Measurements from ENCODE around the gene RNF34. TPM values are rescaled to one million over a fixed set of nuclear protein-coding genes. Genes with fewer than 3 reads are reported as not detected.

The RNF34 gene
- polyA plus RNA-seq, 1 experiment = 47.4 TPM

DNA sequence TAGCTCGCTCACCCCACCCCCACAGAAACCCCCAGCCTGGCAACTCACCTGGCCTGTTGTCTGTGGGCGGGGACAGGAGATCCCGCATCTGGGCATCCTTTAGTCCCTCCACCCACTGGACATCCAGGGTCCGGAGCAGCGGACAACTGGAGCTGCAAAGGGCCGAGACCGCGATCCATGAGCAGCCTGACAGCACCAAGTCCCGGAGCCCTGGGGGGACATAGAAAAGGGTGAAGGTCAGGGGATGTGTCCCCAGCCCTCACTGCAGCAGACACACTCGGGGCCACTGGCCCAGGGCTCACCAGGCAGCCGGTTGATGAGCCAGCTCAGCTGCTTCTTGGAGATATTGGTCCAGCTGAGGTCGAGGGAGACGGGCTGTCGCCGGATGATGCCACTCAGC lies 40.9 kb downstream of the RNF34 start:
- POLR2A ChIA-PET = no interaction called here
- TF ChIP-seq, protein P1, sequence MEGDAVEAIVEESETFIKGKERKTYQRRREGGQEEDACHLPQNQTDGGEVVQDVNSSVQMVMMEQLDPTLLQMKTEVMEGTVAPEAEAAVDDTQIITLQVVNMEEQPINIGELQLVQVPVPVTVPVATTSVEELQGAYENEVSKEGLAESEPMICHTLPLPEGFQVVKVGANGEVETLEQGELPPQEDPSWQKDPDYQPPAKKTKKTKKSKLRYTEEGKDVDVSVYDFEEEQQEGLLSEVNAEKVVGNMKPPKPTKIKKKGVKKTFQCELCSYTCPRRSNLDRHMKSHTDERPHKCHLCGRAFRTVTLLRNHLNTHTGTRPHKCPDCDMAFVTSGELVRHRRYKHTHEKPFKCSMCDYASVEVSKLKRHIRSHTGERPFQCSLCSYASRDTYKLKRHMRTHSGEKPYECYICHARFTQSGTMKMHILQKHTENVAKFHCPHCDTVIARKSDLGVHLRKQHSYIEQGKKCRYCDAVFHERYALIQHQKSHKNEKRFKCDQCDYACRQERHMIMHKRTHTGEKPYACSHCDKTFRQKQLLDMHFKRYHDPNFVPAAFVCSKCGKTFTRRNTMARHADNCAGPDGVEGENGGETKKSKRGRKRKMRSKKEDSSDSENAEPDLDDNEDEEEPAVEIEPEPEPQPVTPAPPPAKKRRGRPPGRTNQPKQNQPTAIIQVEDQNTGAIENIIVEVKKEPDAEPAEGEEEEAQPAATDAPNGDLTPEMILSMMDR (IDR thresholded peaks at IDR 0.05; ENCODE audit: low read depth, low read length) = no peak
- CTCF ChIA-PET = interaction anchor here (0.6 to 6.8 kb wide), 3 partner anchors 16 to 127 kb away, joined by 3 to 135 read pairs (median 20); no protein-coding TSS in a partner anchor
- Histone ChIP-seq H3K4me3 (ENCODE audit: low read depth, low read length) (no peak overlapping the region), H3K9me3 (ENCODE audit: control insufficient read depth, insufficient read depth, low read length) (peaks cover 8% of the 10 kb centered on the region; the same call in 1 of the 2 replicates), H3K27ac (ENCODE audit: low read depth, low read length) (no peak overlapping the region), H3K27me3 (ENCODE audit: control insufficient read depth, insufficient read depth, low read length) (no peaks in the 10 kb centered on the region)
- no peak for DNase-seq (ENCODE audit: low read depth, low spot score)

DNA sequence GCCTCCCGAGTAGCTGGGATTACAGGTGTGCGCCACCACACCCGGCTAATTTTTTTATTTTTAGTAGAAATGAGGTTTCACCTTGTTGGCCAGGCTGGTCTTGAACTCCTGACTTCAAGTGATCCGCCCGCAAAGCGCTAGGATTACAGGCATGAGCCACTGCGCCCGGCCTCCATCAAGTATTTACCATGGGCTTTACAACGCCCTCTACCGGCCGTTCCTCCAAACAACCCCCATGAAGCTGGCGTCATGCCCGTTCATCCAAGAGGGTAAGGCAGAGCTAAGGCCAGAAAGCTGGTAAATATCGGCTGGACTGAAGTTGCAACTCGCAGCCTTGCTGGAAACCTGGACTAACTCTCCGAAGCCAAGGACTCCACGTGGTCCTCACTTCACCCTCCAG lies 41.6 kb downstream of the RNF34 start:
- CTCF ChIA-PET = interaction anchor here (0.6 to 6.8 kb wide), 8 partner anchors 15 to 126 kb away, joined by 3 to 135 read pairs (median 11); partner anchors contain the start of gene ANAPC5
- H3K4me3 ChIP-seq (ENCODE audit: low read depth, low read length) = no peak overlapping the region
- POLR2A ChIA-PET = no interaction called here
- no peak overlapping the region for H3K27ac ChIP-seq (ENCODE audit: low read depth, low read length)
- TF ChIP-seq, protein P1 (IDR thresholded peaks at IDR 0.05; ENCODE audit: low read depth, low read length) = 0 out of 2 replicates have a peak, but pooled peaks have one; percentile 9
- H3K9me3 ChIP-seq (ENCODE audit: control insufficient read depth, insufficient read depth, low read length) = peaks cover under 1% of the 10 kb centered on the region; the same call in 1 of the 2 replicates
- no peak for DNase-seq (ENCODE audit: low read depth, low spot score)
- H3K27me3 ChIP-seq (ENCODE audit: control insufficient read depth, insufficient read depth, low read length) = no peaks in the 10 kb centered on the region

GRCh38 chr12:121442028-121442948 lies 42.4 kb downstream of the RNF34 start:
- Histone ChIP-seq H3K4me3 (ENCODE audit: low read depth, low read length) (no peak overlapping the region), H3K27me3 (ENCODE audit: control insufficient read depth, insufficient read depth, low read length) (no peaks in the 10 kb centered on the region), H3K9me3 (ENCODE audit: control insufficient read depth, insufficient read depth, low read length) (no peaks in the 10 kb centered on the region; the same call in 1 of the 2 replicates), H3K27ac (ENCODE audit: low read depth, low read length) (no peak overlapping the region)
- DNase-seq (ENCODE audit: low read depth, low spot score) = no peak
- CTCF ChIA-PET = interaction anchor here (0.5 to 6.8 kb wide), 23 partner anchors 9 to 225 kb away, joined by 3 to 135 read pairs (median 5); partner anchors contain the start of gene ANAPC5
- POLR2A ChIA-PET = interaction anchor here (1.2 to 1.4 kb wide), 2 partner anchors 9 to 90 kb away, joined by 3 to 5 read pairs; no protein-coding TSS in a partner anchor
- TF ChIP-seq, protein P1 (IDR thresholded peaks at IDR 0.05; ENCODE audit: low read depth, low read length) = no peak

- TF ChIP-seq, protein P1 (IDR thresholded peaks at IDR 0.05; ENCODE audit: low read depth, low read length) = peak; percentile 92
- H3K9me3 ChIP-seq (ENCODE audit: control insufficient read depth, insufficient read depth, low read length) = no peaks in the 10 kb centered on the region; the same call in 1 of the 2 replicates
- ChIA-PET CTCF (interaction anchor here (0.6 to 6.8 kb wide), 24 partner anchors 9 to 509 kb away, joined by 3 to 135 read pairs (median 4); partner anchors contain the start of genes ANAPC5 and HPD), POLR2A (interaction anchor here (1.2 to 1.4 kb wide), 2 partner anchors 10 to 91 kb away, joined by 3 to 5 read pairs; no protein-coding TSS in a partner anchor)
- H3K27me3 ChIP-seq (ENCODE audit: control insufficient read depth, insufficient read depth, low read length) = no peaks in the 10 kb centered on the region
- H3K27ac ChIP-seq (ENCODE audit: low read depth, low read length) = peak overlapping the region; percentile 11
- DNase-seq (ENCODE audit: low read depth, low spot score) = peak; percentile 13
- no peak overlapping the region for H3K4me3 ChIP-seq (ENCODE audit: low read depth, low read length)
Measured at GRCh38 chr12:121443193-121443870, 43.4 kb downstream of the RNF34 start.
